B cell (primary cell): ENCODE measurements around the gene RBMS3.

ENCODE experiments used
- CTCF ChIP-seq: fragments of 200-600 bp; IDR thresholded peaks from one replicate; pipeline ENCODE4 v1.8.0; 2022; ENCODE audit warnings: antibody characterized with exemption, mild to moderate bottlenecking
- EZH2 ChIP-seq: IDR thresholded peaks from 2 replicates; pipeline ENCODE4 v1.6.1; 2012; ENCODE audit warnings: borderline replicate concordance, low read depth, mild to moderate bottlenecking, moderate library complexity, low read length; ENCODE audit not compliant: insufficient read depth, poor library complexity, severe bottlenecking

- TF ChIP-seq CTCF (no peak), EZH2 (no peak)
Observed at GRCh38 chr3:29311795-29312194, 30.9 kb downstream of the RBMS3 start.
